Measurements from ENCODE around the gene EEF2K.

The EEF2K gene

DNA sequence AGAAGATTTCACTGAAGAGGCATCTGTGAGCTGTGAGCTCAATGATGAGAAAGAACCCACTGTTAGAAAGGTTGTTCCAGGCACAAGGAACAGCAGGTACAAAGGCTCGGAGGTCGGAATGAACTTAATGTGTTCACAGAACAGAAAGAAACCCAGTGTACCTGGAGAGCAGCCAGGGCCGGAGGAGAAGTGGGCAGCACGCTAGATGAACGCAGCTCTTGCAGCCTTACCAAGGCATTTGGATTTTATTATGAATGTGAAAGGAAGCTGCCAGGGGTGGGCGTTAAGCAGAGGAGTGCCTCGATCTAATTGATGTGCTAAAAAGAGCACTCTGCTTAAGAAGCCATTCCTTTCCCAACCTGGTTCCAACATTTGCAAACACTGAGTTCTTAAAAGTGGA, 19.0 kb downstream of the EEF2K start:
- Histone ChIP-seq H3K4me1 (ENCODE audit: control insufficient read depth, insufficient read depth, low read length) (peaks cover 15% of the 10 kb centered on the region), H3K4me3 (ENCODE audit: low read depth, low read length) (no peak overlapping the region; the same call in 1 of the 2 replicates), H3K36me3 (ENCODE audit: control insufficient read depth, insufficient read depth, low read length) (peaks cover 10% of the 10 kb centered on the region; the same call in 1 of the 2 replicates), H3K9me3 (ENCODE audit: control insufficient read depth, insufficient read depth, low read length) (no peaks in the 10 kb centered on the region), H3K27me3 (ENCODE audit: control insufficient read depth, insufficient read depth, low read length) (no peaks in the 10 kb centered on the region), H3K9ac (ENCODE audit: low read depth, low read length) (no peak overlapping the region), H3K27ac (ENCODE audit: low read depth, low read length) (peak overlapping the region; percentile 53)

DNA sequence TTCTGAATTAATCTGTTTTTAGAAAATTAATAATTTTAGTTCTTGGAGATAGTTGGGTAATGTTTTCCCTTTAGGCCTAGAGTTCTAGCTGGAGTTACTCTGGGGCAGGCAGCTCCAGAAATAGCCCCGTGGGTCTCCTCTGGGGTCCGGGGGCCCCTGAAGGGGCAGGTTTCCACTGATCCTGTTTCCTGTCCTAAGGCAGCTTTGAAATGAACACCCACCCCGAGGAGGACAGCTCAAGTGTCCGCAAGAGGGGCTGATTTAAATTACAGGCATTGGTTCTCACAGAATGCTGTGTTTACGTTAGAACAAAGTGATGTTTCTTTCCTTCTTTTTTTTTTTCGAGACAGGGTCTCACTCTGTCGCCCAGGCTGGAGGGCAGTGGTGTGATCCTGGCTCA, 23.8 kb downstream of the EEF2K start:
- Histone ChIP-seq H3K27ac (ENCODE audit: low read depth, low read length) (no peak overlapping the region), H3K4me3 (ENCODE audit: low read depth, low read length) (no peak overlapping the region), H3K9ac (ENCODE audit: low read depth, low read length) (no peak overlapping the region), H3K27me3 (ENCODE audit: control insufficient read depth, insufficient read depth, low read length) (no peaks in the 10 kb centered on the region), H3K4me1 (ENCODE audit: control insufficient read depth, insufficient read depth, low read length) (peaks cover 12% of the 10 kb centered on the region), H3K36me3 (ENCODE audit: control insufficient read depth, insufficient read depth, low read length) (peaks cover 16% of the 10 kb centered on the region), H3K9me3 (ENCODE audit: control insufficient read depth, insufficient read depth, low read length) (no peaks in the 10 kb centered on the region)

DNA sequence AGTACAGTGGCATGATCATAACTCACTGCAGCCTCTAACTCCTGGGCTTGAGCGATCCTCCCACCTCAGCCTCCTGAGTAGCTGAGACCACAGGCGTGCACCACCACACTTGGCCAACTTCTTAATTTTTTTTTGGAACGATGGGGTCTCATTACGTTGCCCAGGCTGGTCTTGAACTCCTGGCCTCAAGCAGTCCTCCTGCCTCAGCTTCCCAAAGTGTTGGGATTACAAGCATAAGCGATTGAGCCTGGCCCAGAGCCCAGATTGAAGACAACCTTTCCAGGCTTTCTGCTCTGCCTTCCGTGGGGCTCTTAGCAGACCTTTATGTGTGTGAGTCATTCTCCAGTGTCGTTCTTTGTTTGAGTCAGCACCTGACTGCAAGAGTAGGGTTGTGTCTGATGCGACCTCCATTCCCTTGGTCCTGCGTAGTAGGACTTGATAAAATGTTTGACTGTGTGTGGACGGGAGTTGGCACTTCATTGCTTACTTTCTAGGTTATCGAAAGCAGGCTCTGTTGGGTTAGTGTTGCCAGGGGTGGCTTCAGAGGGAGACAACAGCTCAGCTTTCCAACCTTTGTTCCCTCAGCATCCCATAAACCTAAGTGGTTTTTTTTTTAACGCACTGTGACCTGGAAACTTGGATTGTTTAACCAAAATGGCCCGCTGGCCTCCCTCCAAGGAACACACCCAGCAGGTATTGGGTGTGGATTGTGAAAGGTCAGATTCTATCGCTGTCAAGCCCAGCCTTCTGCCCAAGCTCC, 26.4 kb downstream of the EEF2K start:
- Histone ChIP-seq H3K36me3 (ENCODE audit: control insufficient read depth, insufficient read depth, low read length) (peaks cover 16% of the 10 kb centered on the region), H3K27ac (ENCODE audit: low read depth, low read length) (no peak overlapping the region), H3K4me3 (ENCODE audit: low read depth, low read length) (no peak overlapping the region), H3K27me3 (ENCODE audit: control insufficient read depth, insufficient read depth, low read length) (no peaks in the 10 kb centered on the region), H3K9me3 (ENCODE audit: control insufficient read depth, insufficient read depth, low read length) (no peaks in the 10 kb centered on the region), H3K9ac (ENCODE audit: low read depth, low read length) (no peak overlapping the region), H3K4me1 (ENCODE audit: control insufficient read depth, insufficient read depth, low read length) (no peaks in the 10 kb centered on the region)

GRCh38 chr16:22233037-22233372, 26.9 kb downstream of the EEF2K start:
- Histone ChIP-seq H3K27ac (ENCODE audit: low read depth, low read length) (no peak overlapping the region), H3K9ac (ENCODE audit: low read depth, low read length) (no peak overlapping the region), H3K36me3 (ENCODE audit: control insufficient read depth, insufficient read depth, low read length) (peaks cover 15% of the 10 kb centered on the region)

DNA sequence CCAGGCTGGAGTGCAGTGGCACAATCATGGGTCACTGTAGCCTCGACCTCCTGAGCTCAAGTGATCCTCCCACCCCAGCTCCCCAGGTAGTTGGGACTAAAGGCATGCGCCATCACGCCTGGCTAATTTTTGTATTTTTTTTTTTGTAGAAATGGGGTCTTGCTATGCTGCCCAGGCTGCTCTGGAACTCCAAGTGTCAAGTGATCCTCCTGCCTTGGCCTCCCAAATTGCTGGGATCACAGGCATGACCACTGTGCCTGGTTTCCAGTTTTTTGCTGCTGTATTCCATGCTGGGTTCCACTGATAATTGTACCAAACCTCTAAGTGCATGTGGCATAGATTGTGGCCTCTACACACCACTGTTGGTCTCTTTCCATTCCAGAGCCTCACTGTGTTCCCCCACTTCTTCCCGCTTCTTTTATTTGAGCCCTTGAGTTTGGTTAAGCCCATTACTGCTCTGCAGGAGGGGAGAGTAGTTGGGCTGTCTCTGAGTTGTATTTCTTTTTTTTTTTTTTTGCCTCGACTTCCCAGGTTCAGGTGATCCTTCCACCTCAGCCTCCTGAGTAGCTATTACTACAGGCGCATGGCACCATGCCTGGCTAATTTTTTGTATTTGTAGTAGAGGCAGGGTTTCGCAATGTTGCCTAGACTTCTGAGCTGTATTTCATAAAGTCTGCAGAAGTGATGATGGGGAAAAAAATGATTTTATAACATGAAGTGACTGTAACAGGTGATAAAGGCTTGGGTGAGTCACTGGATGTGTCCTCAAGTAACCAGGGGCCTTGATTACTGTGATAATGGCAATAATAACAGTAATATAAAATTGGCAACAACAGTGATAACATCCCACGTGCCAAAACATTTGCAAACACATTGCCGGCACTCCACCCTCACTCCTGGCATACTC, 30.0 kb downstream of the EEF2K start:
- no peaks in the 10 kb centered on the region for H3K27me3 ChIP-seq (ENCODE audit: control insufficient read depth, insufficient read depth, low read length)
- no peaks in the 10 kb centered on the region for H3K4me1 ChIP-seq (ENCODE audit: control insufficient read depth, insufficient read depth, low read length)
- no peak overlapping the region for H3K9ac ChIP-seq (ENCODE audit: low read depth, low read length)
- no peaks in the 10 kb centered on the region; the same call in 1 of the 2 replicates for H3K36me3 ChIP-seq (ENCODE audit: control insufficient read depth, insufficient read depth, low read length)
- no peak overlapping the region for H3K4me3 ChIP-seq (ENCODE audit: low read depth, low read length)
- no peak overlapping the region for H3K27ac ChIP-seq (ENCODE audit: low read depth, low read length)
- no peaks in the 10 kb centered on the region for H3K9me3 ChIP-seq (ENCODE audit: control insufficient read depth, insufficient read depth, low read length)

More at GRCh38 chr16:22233037-22233372, 26.9 kb downstream of the EEF2K start:
- Histone ChIP-seq H3K4me3 (ENCODE audit: low read depth, low read length) (no peak overlapping the region), H3K27me3 (ENCODE audit: control insufficient read depth, insufficient read depth, low read length) (no peaks in the 10 kb centered on the region), H3K9me3 (ENCODE audit: control insufficient read depth, insufficient read depth, low read length) (no peaks in the 10 kb centered on the region), H3K4me1 (ENCODE audit: control insufficient read depth, insufficient read depth, low read length) (no peaks in the 10 kb centered on the region)

- Histone ChIP-seq H3K4me1 (ENCODE audit: control insufficient read depth, insufficient read depth, low read length) (no peaks in the 10 kb centered on the region), H3K27ac (ENCODE audit: low read depth, low read length) (no peak overlapping the region), H3K9me3 (ENCODE audit: control insufficient read depth, insufficient read depth, low read length) (no peaks in the 10 kb centered on the region), H3K36me3 (ENCODE audit: control insufficient read depth, insufficient read depth, low read length) (no peaks in the 10 kb centered on the region; the same call in 1 of the 2 replicates), H3K9ac (ENCODE audit: low read depth, low read length) (no peak overlapping the region), H3K27me3 (ENCODE audit: control insufficient read depth, insufficient read depth, low read length) (no peaks in the 10 kb centered on the region), H3K4me3 (ENCODE audit: low read depth, low read length) (no peak overlapping the region)
Measured at GRCh38 chr16:22239131-22239805, 33.2 kb downstream of the EEF2K start.

DNA sequence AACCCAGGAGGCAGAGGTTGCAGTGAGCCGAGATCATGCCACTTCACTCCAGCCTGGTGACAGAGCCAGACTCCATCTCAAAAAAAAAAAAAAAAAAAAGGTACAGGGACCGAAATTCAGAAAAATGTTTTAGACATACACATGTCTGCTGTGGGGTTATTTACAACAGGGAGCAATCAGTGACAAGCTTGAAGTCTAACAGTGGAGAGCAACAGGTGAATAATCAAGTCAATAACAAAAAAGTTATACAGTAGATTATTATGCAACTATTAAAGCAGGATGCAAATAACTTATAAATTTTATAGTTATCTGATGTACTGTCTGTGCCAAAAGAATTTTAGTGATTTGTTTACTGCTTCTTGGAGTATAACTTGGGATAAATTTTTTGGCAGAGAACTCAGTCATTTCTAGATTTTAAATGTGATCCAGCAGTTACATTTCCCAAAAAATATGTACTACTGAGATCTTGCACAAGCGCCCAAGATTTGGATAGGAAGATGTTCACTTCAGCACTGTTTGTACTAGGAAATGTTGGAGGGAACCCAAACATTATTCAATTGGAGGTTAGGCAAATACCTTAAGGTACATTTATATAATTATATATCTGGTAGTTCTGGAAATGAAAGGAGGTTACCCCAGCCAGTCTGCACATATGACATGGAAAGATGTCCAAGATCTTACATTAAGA, 34.1 kb downstream of the EEF2K start:
- no peak overlapping the region for H3K4me3 ChIP-seq (ENCODE audit: low read depth, low read length)
- H3K36me3 ChIP-seq (ENCODE audit: control insufficient read depth, insufficient read depth, low read length): peaks cover 4% of the 10 kb centered on the region; the same call in 1 of the 2 replicates
- H3K4me1 ChIP-seq (ENCODE audit: control insufficient read depth, insufficient read depth, low read length): no peaks in the 10 kb centered on the region
- H3K9me3 ChIP-seq (ENCODE audit: control insufficient read depth, insufficient read depth, low read length): no peaks in the 10 kb centered on the region
- H3K27me3 ChIP-seq (ENCODE audit: control insufficient read depth, insufficient read depth, low read length): no peaks in the 10 kb centered on the region
- H3K9ac ChIP-seq (ENCODE audit: low read depth, low read length): no peak overlapping the region
- H3K27ac ChIP-seq (ENCODE audit: low read depth, low read length): no peak overlapping the region

- peaks cover 38% of the 10 kb centered on the region for H3K36me3 ChIP-seq (ENCODE audit: control insufficient read depth, insufficient read depth, low read length)
- peaks cover 5% of the 10 kb centered on the region; the same call in 1 of the 2 replicates for H3K9me3 ChIP-seq (ENCODE audit: control insufficient read depth, insufficient read depth, low read length)
- H3K4me3 ChIP-seq (ENCODE audit: low read depth, low read length): no peak overlapping the region
- H3K27ac ChIP-seq (ENCODE audit: low read depth, low read length): no peak overlapping the region
- H3K4me1 ChIP-seq (ENCODE audit: control insufficient read depth, insufficient read depth, low read length): no peaks in the 10 kb centered on the region
- H3K9ac ChIP-seq (ENCODE audit: low read depth, low read length): no peak overlapping the region
- H3K27me3 ChIP-seq (ENCODE audit: control insufficient read depth, insufficient read depth, low read length): no peaks in the 10 kb centered on the region
Measured at GRCh38 chr16:22250522-22250921, 44.4 kb downstream of the EEF2K start.

- Histone ChIP-seq H3K36me3 (ENCODE audit: control insufficient read depth, insufficient read depth, low read length) (peaks cover 40% of the 10 kb centered on the region), H3K9ac (ENCODE audit: low read depth, low read length) (no peak overlapping the region), H3K27ac (ENCODE audit: low read depth, low read length) (no peak overlapping the region), H3K9me3 (ENCODE audit: control insufficient read depth, insufficient read depth, low read length) (peaks cover 6% of the 10 kb centered on the region; the same call in 1 of the 2 replicates), H3K27me3 (ENCODE audit: control insufficient read depth, insufficient read depth, low read length) (no peaks in the 10 kb centered on the region), H3K4me3 (ENCODE audit: low read depth, low read length) (no peak overlapping the region), H3K4me1 (ENCODE audit: control insufficient read depth, insufficient read depth, low read length) (no peaks in the 10 kb centered on the region)
Measured at GRCh38 chr16:22252317-22252716, 46.2 kb downstream of the EEF2K start.

- Histone ChIP-seq H3K4me3 (ENCODE audit: low read depth, low read length) (no peak overlapping the region), H3K36me3 (ENCODE audit: control insufficient read depth, insufficient read depth, low read length) (peaks cover 49% of the 10 kb centered on the region)
Measured at GRCh38 chr16:22253272-22253671, 47.2 kb downstream of the EEF2K start.

More at GRCh38 chr16:22253272-22253671, 47.2 kb downstream of the EEF2K start:
- no peaks in the 10 kb centered on the region for H3K4me1 ChIP-seq (ENCODE audit: control insufficient read depth, insufficient read depth, low read length)
- H3K27me3 ChIP-seq (ENCODE audit: control insufficient read depth, insufficient read depth, low read length): no peaks in the 10 kb centered on the region
- H3K27ac ChIP-seq (ENCODE audit: low read depth, low read length): no peak overlapping the region
- peaks cover 6% of the 10 kb centered on the region; the same call in 1 of the 2 replicates for H3K9me3 ChIP-seq (ENCODE audit: control insufficient read depth, insufficient read depth, low read length)
- H3K9ac ChIP-seq (ENCODE audit: low read depth, low read length): no peak overlapping the region

Measured in HUES48 (cell line).